T-helper 2 cell treated with Interferon-gamma antibody and Interleukin-4, amounts not matched to agents 5 μg/mL and 100 μg/mL, for 36 hours (primary cell): ENCODE measurements around the gene BCL2L14.

Experiments
- DNase-seq: peaks from one replicate; pipeline ENCODE4 v3.0.0; 2021; ENCODE audit warnings: low spot score
- H3K27ac Mint-ChIP-seq: one replicate; pipeline ENCODE4 v1.8.0; 2021; ENCODE audit warnings: mild to moderate bottlenecking, mixed read lengths
- H3K27me3 Mint-ChIP-seq: one replicate; pipeline ENCODE4 v1.8.0; 2021; ENCODE audit warnings: low read depth, mixed read lengths
- H3K36me3 Mint-ChIP-seq: one replicate; pipeline ENCODE4 v1.8.0; 2021; ENCODE audit warnings: low read depth, mixed read lengths
- H3K4me1 Mint-ChIP-seq: one replicate; pipeline ENCODE4 v1.8.0; 2021; ENCODE audit warnings: low read depth, mixed read lengths
- H3K4me3 Mint-ChIP-seq: one replicate; pipeline ENCODE4 v1.8.0; 2022; ENCODE audit warnings: mild to moderate bottlenecking, moderate library complexity, mixed read lengths
- H3K9me3 Mint-ChIP-seq: one replicate; pipeline ENCODE4 v1.8.0; 2021; ENCODE audit warnings: mixed read lengths

The BCL2L14 gene

DNA sequence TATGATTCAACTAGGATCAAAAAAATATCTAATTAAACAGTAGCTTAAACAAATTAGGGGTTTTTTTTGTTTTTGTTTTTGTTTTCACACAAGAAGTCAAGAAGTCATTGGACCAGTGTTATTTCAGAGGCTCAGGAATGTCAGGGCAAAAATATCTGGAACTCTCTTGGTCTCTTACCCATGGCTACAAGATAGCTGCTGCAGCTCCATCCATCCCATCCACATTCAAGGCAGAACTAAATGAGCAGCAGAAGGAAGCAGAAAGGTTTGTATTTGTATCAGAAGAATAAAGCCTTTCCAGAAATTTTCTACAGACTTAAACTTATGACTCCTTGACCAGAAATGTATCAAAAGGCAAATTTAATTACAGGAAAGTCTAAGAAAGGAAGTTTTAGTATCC, 33.8 kb upstream of the BCL2L14 start:
- Mint-ChIP-seq H3K9me3 (no peaks in the 10 kb centered on the region), H3K4me1 (peaks cover 15% of the 10 kb centered on the region), H3K36me3 (no peaks in the 10 kb centered on the region), H3K27ac (no peak overlapping the region), H3K4me3 (no peak overlapping the region), H3K27me3 (peaks cover 14% of the 10 kb centered on the region)
- no peak for DNase-seq

DNA sequence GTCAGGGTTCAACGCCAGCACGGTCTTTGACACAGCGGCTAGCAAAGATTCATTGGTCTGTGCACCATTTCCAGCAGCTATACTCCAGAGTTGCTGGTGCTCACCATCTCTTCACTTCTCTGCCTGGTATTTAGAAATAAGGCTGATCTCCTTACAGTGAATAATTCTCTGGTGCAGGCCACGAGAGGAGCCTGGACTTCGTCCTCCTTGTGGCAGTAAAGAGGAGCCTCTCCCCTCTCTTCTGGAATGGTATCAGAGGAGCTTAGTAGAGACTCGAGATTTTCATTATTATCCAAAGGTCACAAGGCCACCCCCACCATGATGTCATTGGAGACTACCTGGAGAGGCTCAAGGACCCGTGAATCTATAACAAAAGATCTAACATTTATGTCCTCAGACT, 30.8 kb upstream of the BCL2L14 start:
- Mint-ChIP-seq H3K27me3 (peaks cover 19% of the 10 kb centered on the region), H3K4me1 (no peaks in the 10 kb centered on the region), H3K4me3 (no peak overlapping the region), H3K9me3 (no peaks in the 10 kb centered on the region), H3K36me3 (no peaks in the 10 kb centered on the region), H3K27ac (no peak overlapping the region)
- DNase-seq: no peak

DNA sequence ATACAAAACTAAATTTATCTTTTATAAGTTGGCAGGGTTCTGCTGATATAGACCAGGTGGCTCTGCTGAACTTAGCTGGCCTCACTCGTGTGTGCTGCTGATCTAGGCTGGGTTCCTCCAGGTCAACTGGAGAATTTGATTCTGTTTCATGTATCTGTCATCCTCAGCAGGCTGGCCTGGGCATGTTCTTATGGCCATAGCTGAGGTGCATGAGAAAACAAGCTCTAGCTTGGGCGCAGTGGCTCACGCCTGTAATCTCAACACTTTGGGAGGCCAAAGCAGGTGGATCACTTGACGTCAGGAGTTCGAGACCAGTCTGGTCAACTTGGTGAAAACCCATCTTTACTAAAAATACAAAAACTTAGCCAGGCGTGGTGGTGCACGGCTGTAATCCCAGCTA, 24.3 kb upstream of the BCL2L14 start:
- H3K4me3 Mint-ChIP-seq: no peak overlapping the region
- H3K27me3 Mint-ChIP-seq: peaks cover 5% of the 10 kb centered on the region
- no peaks in the 10 kb centered on the region for H3K9me3 Mint-ChIP-seq
- DNase-seq: no peak
- H3K36me3 Mint-ChIP-seq: no peaks in the 10 kb centered on the region
- H3K4me1 Mint-ChIP-seq: no peaks in the 10 kb centered on the region
- H3K27ac Mint-ChIP-seq: no peak overlapping the region

DNA sequence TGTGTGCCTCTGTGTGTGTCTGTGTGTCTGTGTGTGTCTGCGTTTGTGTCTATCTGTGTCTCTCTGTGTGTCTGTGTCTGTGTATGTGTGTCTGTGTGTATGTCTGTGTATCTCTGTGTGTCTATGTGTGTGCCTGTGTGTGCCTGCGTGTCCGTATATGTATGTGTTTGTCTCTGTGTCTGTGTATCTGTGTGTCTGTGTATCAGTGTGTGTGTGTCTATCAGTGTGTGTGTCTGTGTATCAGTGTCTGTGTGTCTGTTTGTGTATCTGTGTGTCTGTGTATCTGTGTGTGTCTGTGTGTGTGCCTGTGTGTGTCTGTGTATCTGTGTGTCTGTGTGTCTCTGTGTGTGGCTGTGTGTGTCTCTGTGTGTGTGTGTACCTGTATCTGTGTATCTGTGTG, 23.1 kb upstream of the BCL2L14 start:
- H3K4me1 Mint-ChIP-seq: no peaks in the 10 kb centered on the region
- no peak overlapping the region for H3K4me3 Mint-ChIP-seq
- no peaks in the 10 kb centered on the region for H3K9me3 Mint-ChIP-seq

DNA sequence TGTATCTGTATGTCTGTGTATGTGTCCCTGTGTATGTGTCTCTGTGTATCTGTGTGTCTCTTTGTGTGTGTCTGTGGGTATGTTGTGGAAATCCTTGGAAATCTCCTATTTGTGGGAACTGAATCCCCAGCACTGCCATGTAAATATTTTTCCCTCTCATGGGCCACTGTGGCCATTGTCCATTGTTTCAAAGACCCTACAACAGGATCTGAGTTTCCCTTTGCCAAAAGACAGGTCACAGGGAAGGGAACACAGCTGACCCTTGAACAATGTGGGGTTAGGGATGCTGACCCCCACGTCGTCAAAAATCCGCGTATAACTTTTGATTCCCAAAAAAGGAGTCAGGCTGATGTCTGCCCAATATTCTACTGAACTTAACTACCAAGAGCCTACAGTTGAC, 22.5 kb upstream of the BCL2L14 start:
- H3K36me3 Mint-ChIP-seq: no peaks in the 10 kb centered on the region
- peaks cover 7% of the 10 kb centered on the region for H3K27me3 Mint-ChIP-seq

More for the DNA sequence above, 23.1 kb upstream of the BCL2L14 start:
- Mint-ChIP-seq H3K27ac (no peak overlapping the region), H3K27me3 (peaks cover 8% of the 10 kb centered on the region), H3K36me3 (no peaks in the 10 kb centered on the region)
- no peak for DNase-seq

DNA sequence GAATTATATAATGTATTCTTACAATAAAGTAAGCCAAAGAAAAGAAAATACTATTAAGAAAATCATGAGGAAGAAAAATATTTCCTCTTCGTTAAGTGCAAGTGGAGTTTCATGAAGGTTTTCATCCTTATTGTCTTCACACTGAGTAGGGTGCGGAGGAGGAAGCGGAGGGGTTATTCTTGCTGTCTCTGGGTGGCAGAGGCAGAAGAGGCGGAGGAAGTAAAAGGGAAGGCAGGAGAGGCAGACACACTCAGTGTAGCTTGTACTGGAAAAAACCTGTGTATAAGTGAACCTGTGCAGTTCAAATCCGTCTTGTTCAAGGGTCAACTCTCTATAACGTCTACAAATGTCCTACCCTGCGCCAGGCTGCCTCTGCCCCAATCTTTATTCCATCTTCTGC, 22.0 kb upstream of the BCL2L14 start:
- H3K4me3 Mint-ChIP-seq: no peak overlapping the region
- DNase-seq: no peak
- peaks cover 4% of the 10 kb centered on the region for H3K27me3 Mint-ChIP-seq
- H3K9me3 Mint-ChIP-seq: no peaks in the 10 kb centered on the region
- no peak overlapping the region for H3K27ac Mint-ChIP-seq
- no peaks in the 10 kb centered on the region for H3K36me3 Mint-ChIP-seq
- H3K4me1 Mint-ChIP-seq: no peaks in the 10 kb centered on the region

More for the DNA sequence above, 22.5 kb upstream of the BCL2L14 start:
- no peak for DNase-seq
- Mint-ChIP-seq H3K4me3 (no peak overlapping the region), H3K4me1 (no peaks in the 10 kb centered on the region), H3K9me3 (no peaks in the 10 kb centered on the region), H3K27ac (no peak overlapping the region)

DNA sequence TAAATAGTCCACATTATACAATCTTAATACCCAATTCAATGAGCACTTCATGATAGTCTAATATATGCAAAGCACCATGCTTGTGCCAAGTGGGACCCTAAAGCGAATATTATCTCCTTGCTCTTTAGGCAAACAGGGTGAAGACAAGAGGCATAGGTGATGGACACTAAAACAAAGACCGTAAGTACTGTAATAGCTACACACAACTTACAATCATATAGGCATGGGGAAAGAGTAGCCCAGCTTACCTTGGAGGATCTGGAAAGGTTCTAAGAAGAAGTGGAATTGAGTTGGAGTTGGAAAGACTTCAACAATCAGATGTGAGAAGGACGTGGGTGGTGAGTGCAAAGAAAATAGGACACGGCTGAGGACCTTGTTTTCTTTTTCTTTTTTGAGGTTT, 19.1 kb upstream of the BCL2L14 start:
- Mint-ChIP-seq H3K27ac (no peak overlapping the region), H3K27me3 (peaks cover 3% of the 10 kb centered on the region)

DNA sequence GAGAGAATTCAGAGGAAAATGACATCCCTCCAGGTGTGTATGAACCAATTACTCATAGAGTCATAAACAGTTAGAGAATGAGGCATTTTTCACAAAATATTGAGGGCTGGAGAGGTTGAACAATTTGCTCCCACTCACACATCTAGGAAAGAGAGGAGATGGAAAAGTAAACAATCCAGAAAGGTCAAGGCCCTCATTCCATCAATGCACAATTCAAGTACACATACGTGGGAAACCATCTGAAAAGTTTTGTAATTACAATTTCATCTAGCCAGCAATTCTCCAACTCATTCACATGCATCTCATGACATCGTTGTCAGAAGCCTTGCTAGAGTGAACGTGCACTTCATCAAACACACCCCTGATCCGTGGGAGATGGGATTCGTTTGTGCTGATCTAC, 15.7 kb upstream of the BCL2L14 start:
- no peak overlapping the region for H3K4me3 Mint-ChIP-seq
- no peak overlapping the region for H3K27ac Mint-ChIP-seq
- H3K9me3 Mint-ChIP-seq: no peaks in the 10 kb centered on the region
- H3K4me1 Mint-ChIP-seq: no peaks in the 10 kb centered on the region
- no peaks in the 10 kb centered on the region for H3K36me3 Mint-ChIP-seq
- no peak for DNase-seq
- peaks cover 8% of the 10 kb centered on the region for H3K27me3 Mint-ChIP-seq

More for the DNA sequence above, 19.1 kb upstream of the BCL2L14 start:
- Mint-ChIP-seq H3K4me1 (no peaks in the 10 kb centered on the region), H3K36me3 (no peaks in the 10 kb centered on the region), H3K4me3 (no peak overlapping the region), H3K9me3 (no peaks in the 10 kb centered on the region)
- DNase-seq: no peak

DNA sequence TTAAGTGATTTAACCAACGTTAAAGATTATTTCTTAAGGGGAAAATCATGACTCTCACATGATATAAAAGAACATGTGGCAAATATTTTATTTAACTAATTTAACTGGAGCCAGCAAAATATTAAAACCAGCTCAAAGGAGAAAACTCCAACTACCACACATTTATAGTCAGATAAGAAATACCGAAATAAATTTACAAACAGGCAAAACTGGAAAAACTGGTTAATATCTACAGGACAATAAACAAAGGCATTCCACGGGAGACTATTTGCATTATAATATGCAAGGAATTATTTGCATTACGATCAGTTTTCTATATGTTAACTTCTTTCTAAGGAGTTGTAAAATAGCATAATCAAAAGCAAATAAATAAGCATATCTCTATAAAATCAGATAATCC, 13.8 kb upstream of the BCL2L14 start:
- Mint-ChIP-seq H3K4me1 (no peaks in the 10 kb centered on the region), H3K27me3 (peaks cover 9% of the 10 kb centered on the region), H3K36me3 (no peaks in the 10 kb centered on the region), H3K27ac (no peak overlapping the region), H3K9me3 (no peaks in the 10 kb centered on the region), H3K4me3 (no peak overlapping the region)
- no peak for DNase-seq

DNA sequence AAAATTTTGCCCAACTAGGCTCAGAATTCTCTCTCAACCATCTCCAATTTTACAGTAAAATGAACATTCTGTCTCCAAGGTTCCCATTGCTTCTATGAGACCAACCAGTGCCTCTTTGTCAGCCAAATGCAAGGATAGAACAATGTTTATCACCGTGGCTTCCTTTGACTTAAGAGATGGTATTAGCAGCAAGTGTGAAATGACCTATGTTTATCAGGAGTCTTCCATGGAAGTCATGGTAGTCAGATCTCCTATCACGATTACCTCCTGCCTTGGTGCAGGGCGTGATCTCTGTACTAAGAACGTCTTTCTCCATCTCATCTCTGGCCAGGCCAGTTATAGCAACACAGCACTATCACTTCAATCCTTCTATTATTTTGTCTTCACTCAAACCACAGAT, 6.1 kb upstream of the BCL2L14 start:
- no peaks in the 10 kb centered on the region for H3K36me3 Mint-ChIP-seq

DNA sequence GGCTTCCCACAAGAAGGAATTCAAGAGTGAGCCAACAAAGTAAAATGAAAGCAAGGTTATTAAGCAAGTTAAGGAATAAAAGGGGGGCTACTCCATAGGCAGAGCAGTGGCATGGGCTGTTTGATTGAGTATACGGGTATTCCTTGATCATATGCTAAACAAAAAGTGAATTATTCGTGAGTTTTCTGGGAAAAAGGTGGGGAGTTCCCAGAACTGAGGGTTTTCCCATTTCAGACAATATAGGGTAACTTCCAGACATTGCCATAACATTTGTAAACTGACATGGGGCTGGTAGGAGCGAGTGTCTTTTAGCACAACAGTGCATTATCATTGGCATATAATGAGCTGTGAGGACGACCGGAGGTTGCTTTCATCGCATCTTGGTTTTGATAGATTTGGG, 2.0 kb upstream of the BCL2L14 start:
- H3K9me3 Mint-ChIP-seq: no peaks in the 10 kb centered on the region
- no peak overlapping the region for H3K4me3 Mint-ChIP-seq
- DNase-seq: no peak
- peaks cover 2% of the 10 kb centered on the region for H3K27me3 Mint-ChIP-seq
- H3K4me1 Mint-ChIP-seq: peaks cover 13% of the 10 kb centered on the region
- no peak overlapping the region for H3K27ac Mint-ChIP-seq
- H3K36me3 Mint-ChIP-seq: no peaks in the 10 kb centered on the region

More for the DNA sequence above, 6.1 kb upstream of the BCL2L14 start:
- Mint-ChIP-seq H3K4me3 (no peak overlapping the region), H3K27ac (no peak overlapping the region), H3K9me3 (no peaks in the 10 kb centered on the region), H3K27me3 (peaks cover 7% of the 10 kb centered on the region), H3K4me1 (no peaks in the 10 kb centered on the region)
- DNase-seq: no peak

DNA sequence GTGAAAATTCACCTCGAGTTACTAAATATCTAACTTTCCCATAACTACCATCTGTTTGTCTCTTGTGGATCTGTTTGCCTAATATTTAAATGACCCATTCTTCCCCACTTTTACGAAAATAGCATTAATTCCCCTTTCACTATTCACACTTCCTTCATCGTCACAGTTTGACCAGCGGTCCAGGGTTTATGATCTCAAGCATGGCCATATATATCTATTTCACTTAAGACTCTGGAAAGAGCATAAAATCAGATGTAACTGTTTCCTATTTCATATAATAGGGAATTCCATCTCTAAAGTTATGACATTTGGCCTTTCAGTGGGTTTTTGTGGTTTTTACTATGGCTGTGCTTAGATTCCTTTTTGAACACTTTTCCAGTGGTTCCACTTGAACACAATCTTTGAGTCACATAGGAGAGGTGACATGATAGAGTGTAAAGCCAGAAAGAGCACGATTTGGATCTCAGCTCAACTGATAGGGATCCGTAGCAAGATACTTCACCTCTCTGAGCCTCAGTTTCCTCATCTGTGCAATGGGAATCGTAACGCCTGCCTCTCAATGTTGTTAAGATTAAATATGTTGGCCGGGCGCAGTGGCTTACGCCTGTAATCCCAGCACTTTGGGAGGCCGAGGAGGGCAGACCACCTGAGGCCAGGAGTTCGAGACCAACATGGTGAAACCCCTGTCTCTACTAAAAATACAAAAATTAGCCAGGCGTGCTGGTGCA, 754 bp upstream of the BCL2L14 start:
- DNase-seq: no peak
- H3K36me3 Mint-ChIP-seq: no peaks in the 10 kb centered on the region
- peak overlapping the region; percentile 10 for H3K27ac Mint-ChIP-seq
- H3K4me1 Mint-ChIP-seq: peaks cover 13% of the 10 kb centered on the region
- H3K27me3 Mint-ChIP-seq: peaks cover 2% of the 10 kb centered on the region
- no peak overlapping the region for H3K4me3 Mint-ChIP-seq
- no peaks in the 10 kb centered on the region for H3K9me3 Mint-ChIP-seq

DNA sequence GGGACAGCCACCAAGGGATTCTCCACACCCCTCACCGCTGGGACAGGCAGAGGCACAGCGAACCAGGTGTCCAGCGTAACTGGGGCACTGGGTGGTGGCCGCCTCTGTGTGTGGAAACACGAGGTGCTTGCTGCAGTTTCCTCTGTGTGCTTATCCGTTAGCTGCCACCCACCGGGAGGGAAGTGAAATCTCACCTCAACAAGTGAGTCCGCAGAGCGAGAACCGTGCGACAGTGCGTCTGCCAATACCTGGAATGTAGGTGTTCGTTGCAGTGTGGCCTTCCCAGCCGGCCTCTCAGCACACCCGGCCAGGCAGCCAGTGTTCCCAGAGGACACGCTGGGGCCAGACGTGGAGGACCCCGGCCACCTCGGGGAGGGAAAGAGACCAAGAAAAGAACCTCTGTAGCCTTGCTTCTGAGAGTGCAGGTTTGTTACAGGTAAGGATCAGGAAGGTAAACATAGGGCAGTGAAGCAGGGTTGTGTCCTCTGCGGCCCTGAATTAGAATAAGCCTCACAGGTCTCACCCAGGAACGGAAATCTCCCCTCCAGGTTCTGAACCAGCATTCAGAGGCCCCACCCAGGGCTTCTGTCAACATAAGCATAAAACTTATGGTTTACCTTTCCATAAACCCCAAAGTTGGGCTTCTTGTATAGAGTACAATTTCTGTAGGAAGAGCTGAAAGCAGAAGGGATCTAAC, 1.5 kb downstream of the BCL2L14 start:
- Mint-ChIP-seq H3K9me3 (no peaks in the 10 kb centered on the region), H3K4me3 (peak overlapping the region; percentile 84), H3K36me3 (no peaks in the 10 kb centered on the region), H3K4me1 (peaks cover 13% of the 10 kb centered on the region), H3K27ac (peak overlapping the region; percentile 90), H3K27me3 (no peaks in the 10 kb centered on the region)
- DNase-seq: no peak

DNA sequence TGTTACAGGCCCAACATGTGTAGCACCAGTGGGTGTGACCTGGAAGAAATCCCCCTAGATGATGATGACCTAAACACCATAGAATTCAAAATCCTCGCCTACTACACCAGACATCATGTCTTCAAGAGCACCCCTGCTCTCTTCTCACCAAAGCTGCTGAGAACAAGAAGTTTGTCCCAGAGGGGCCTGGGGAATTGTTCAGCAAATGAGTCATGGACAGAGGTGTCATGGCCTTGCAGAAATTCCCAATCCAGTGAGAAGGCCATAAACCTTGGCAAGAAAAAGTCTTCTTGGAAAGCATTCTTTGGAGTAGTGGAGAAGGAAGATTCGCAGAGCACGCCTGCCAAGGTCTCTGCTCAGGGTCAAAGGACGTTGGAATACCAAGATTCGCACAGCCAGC, 8.6 kb downstream of the BCL2L14 start:
- no peaks in the 10 kb centered on the region for H3K27me3 Mint-ChIP-seq
- H3K4me3 Mint-ChIP-seq: no peak overlapping the region
- H3K9me3 Mint-ChIP-seq: no peaks in the 10 kb centered on the region
- no peak for DNase-seq
- H3K27ac Mint-ChIP-seq: no peak overlapping the region
- no peaks in the 10 kb centered on the region for H3K36me3 Mint-ChIP-seq
- no peaks in the 10 kb centered on the region for H3K4me1 Mint-ChIP-seq
